H9 (cell line): ENCODE results near the gene PRB2. TPM values are rescaled to one million over a fixed set of nuclear protein-coding genes. Genes with fewer than 3 reads are reported as not detected.
"Not testable (repeated sequence)": the region's sequence is repeated elsewhere in the genome, so short reads cannot be mapped to it uniquely, and the experiment has no call there.

ENCODE experiments used
- DNase-seq: peaks from one replicate; pipeline ENCODE4 v3.0.0-alpha.2; 2017
- H2AFZ ChIP-seq: one replicate; pipeline ENCODE4 v1.6.1; 2013; ENCODE audit warnings: mild to moderate bottlenecking, low read length, control low read depth, moderate library complexity
- H2AK5ac ChIP-seq: 2 replicates; pipeline ENCODE4 v1.6.1; 2013; ENCODE audit warnings: low read length, control low read depth, mixed read lengths; ENCODE audit not compliant: insufficient read length
- H2BK120ac ChIP-seq: one replicate; pipeline ENCODE4 v1.6.1; 2013; ENCODE audit warnings: low read depth, mild to moderate bottlenecking, low read length, control low read depth, inconsistent platforms; ENCODE audit not compliant: poor library complexity, severe bottlenecking
- H2BK12ac ChIP-seq: 2 replicates; pipeline ENCODE4 v1.6.1; 2013; ENCODE audit warnings: low read length, control low read depth, mixed read lengths, low read depth; ENCODE audit not compliant: insufficient read length
- H2BK15ac ChIP-seq: 2 replicates; pipeline ENCODE4 v1.6.1; 2013; ENCODE audit warnings: low read depth, low read length, control low read depth
- H2BK20ac ChIP-seq: one replicate; pipeline ENCODE4 v1.6.1; 2013; ENCODE audit warnings: low read depth, mild to moderate bottlenecking, low read length, control low read depth, inconsistent platforms; ENCODE audit not compliant: poor library complexity, severe bottlenecking
- H2BK5ac ChIP-seq: 2 replicates; pipeline ENCODE4 v1.6.1; 2013; ENCODE audit warnings: low read length, control low read depth, mixed read lengths; ENCODE audit not compliant: insufficient read length
- H3K14ac ChIP-seq: 2 replicates; pipeline ENCODE4 v1.6.1; 2013; ENCODE audit warnings: low read length, control low read depth; ENCODE audit not compliant: insufficient read depth
- H3K18ac ChIP-seq: 2 replicates; pipeline ENCODE4 v1.6.1; 2013; ENCODE audit warnings: low read depth, mild to moderate bottlenecking, mixed read lengths, low read length, control low read depth; ENCODE audit not compliant: insufficient read length
- H3K23ac ChIP-seq: 2 replicates; pipeline ENCODE4 v1.6.1; 2013; ENCODE audit warnings: low read length, control low read depth, mixed read lengths, low read depth; ENCODE audit not compliant: insufficient read length
- H3K23me2 ChIP-seq: 2 replicates; pipeline ENCODE4 v1.6.1; 2013; ENCODE audit warnings: low read depth, mild to moderate bottlenecking, mixed read lengths, low read length, control low read depth; ENCODE audit not compliant: insufficient read length, poor library complexity, severe bottlenecking
- H3K27ac ChIP-seq: 2 replicates; pipeline ENCODE4 v1.5.1; 2013; ENCODE audit warnings: low read length, control low read depth, mixed read lengths, low read depth; ENCODE audit not compliant: insufficient read length
- H3K27me3 ChIP-seq: 2 replicates; pipeline ENCODE4 v1.6.1; 2013; ENCODE audit warnings: low read length, control low read depth, inconsistent platforms; ENCODE audit not compliant: insufficient read depth
- H3K4ac ChIP-seq: 2 replicates; pipeline ENCODE4 v1.6.1; 2013; ENCODE audit warnings: low read depth, mild to moderate bottlenecking, control low read depth, inconsistent platforms, low read length, moderate library complexity
- H3K4me1 ChIP-seq: 2 replicates; pipeline ENCODE4 v1.6.1; 2013; ENCODE audit warnings: low read length, control low read depth, inconsistent platforms; ENCODE audit not compliant: insufficient read depth
- H3K4me2 ChIP-seq: 2 replicates; pipeline ENCODE4 v1.6.1; 2013; ENCODE audit warnings: low read length, control low read depth, mixed read lengths; ENCODE audit not compliant: insufficient read length, insufficient read depth
- H3K56ac ChIP-seq: 2 replicates; pipeline ENCODE4 v1.6.1; 2013; ENCODE audit warnings: low read depth, mild to moderate bottlenecking, mixed read lengths, low read length, control low read depth; ENCODE audit not compliant: insufficient read length
- H3K79me1 ChIP-seq: 2 replicates; pipeline ENCODE4 v1.6.1; 2013; ENCODE audit warnings: low read depth, mild to moderate bottlenecking, moderate library complexity, low read length, control low read depth, inconsistent platforms; ENCODE audit not compliant: insufficient read depth, poor library complexity, severe bottlenecking
- H3K79me2 ChIP-seq: 2 replicates; pipeline ENCODE4 v1.6.1; 2013; ENCODE audit warnings: low read length, control low read depth, inconsistent platforms; ENCODE audit not compliant: insufficient read depth
- H3K9ac ChIP-seq: 2 replicates; pipeline ENCODE4 v1.6.1; 2013; ENCODE audit warnings: low read length, control low read depth, mixed read lengths; ENCODE audit not compliant: insufficient read length; ENCODE audit errors: extremely low read depth
- H3K9me3 ChIP-seq: one replicate; pipeline ENCODE4 v1.6.1; 2013; ENCODE audit warnings: low read depth, low read length, inconsistent platforms; ENCODE audit not compliant: control insufficient read depth
- H3T11ph ChIP-seq: one replicate; pipeline ENCODE4 v1.6.1; 2013; ENCODE audit warnings: mild to moderate bottlenecking, low read length, control low read depth, inconsistent platforms
- H4K20me1 ChIP-seq: one replicate; pipeline ENCODE4 v1.6.1; 2013; ENCODE audit not compliant: control insufficient read depth, insufficient read length, insufficient read depth
- H4K5ac ChIP-seq: 2 replicates; pipeline ENCODE4 v1.6.1; 2013; ENCODE audit warnings: low read depth, mild to moderate bottlenecking, mixed read lengths, low read length, control low read depth; ENCODE audit not compliant: insufficient read length
- H4K8ac ChIP-seq: replicated peaks from 2 replicates; pipeline ENCODE4 v1.6.1; 2013; ENCODE audit warnings: low read length, control low read depth, mixed read lengths, low read depth; ENCODE audit not compliant: insufficient read length
- H4K91ac ChIP-seq: 2 replicates; pipeline ENCODE4 v1.6.1; 2013; ENCODE audit warnings: low read depth, mild to moderate bottlenecking, moderate library complexity, mixed read lengths, low read length, control low read depth; ENCODE audit not compliant: insufficient read length
- H3K27ac Mint-ChIP-seq, 3 experiments: 2 replicates in 2 of 3; 3 replicates in 1 of 3; pipeline ENCODE4 v1.8.0; 2020 to 2021; ENCODE audit warnings: mixed read lengths in 3 of 3, mild to moderate bottlenecking in 1 of 3, moderate library complexity in 1 of 3
- H3K27me3 Mint-ChIP-seq: 2 replicates; pipeline ENCODE4 v1.8.0; 2021; ENCODE audit warnings: low read depth, mild to moderate bottlenecking, moderate library complexity, mixed read lengths
- H3K36me3 Mint-ChIP-seq, 3 experiments: 2 replicates in 2 of 3; 3 replicates in 1 of 3; pipeline ENCODE4 v1.8.0; 2020 to 2021; ENCODE audit warnings: low read depth in 3 of 3, mixed read lengths in 3 of 3; ENCODE audit not compliant: insufficient read depth in 1 of 3
- H3K4me1 Mint-ChIP-seq, 2 experiments: 2 replicates each; pipeline ENCODE4 v1.8.0; 2020; ENCODE audit warnings: mixed read lengths in 2 of 2
- H3K4me3 Mint-ChIP-seq, 2 experiments: 2 replicates in 1 of 2; 3 replicates in 1 of 2; pipeline ENCODE4 v1.8.0; 2020 to 2021; ENCODE audit warnings: mild to moderate bottlenecking in 2 of 2, mixed read lengths in 2 of 2, moderate library complexity in 1 of 2
- H3K9me3 Mint-ChIP-seq, 2 experiments: 2 replicates in 1 of 2; 3 replicates in 1 of 2; pipeline ENCODE4 v1.8.0; 2020; ENCODE audit warnings: mild to moderate bottlenecking in 2 of 2, mixed read lengths in 2 of 2, moderate library complexity in 1 of 2
- WGBS: extraction: QIAGEN DNeasy Blood & Tissue Kit; methylation state at CpG from one replicate; pipeline ENCODE4 v1.1.7; 2013; ENCODE audit warnings: missing lambda C conversion rate, low lambda C conversion rate, mixed read lengths; ENCODE audit not compliant: insufficient read length; ENCODE audit errors: extremely low coverage; 5-methylcytosine and 5-hydroxymethylcytosine counted together
- total RNA-seq: library from RNA; stranded (reverse); gene quantifications from 2 replicates; pipeline ENCODE4 v1.2.1, GENCODE V29; 2021
- TF ChIP-seq, protein P1 (sequence below): fragments of 200-600 bp; sonication (generic); conservative IDR thresholded peaks from 3 replicates; pipeline ENCODE4 v1.8.0; 2021; ENCODE audit warnings: antibody characterized with exemption, mild to moderate bottlenecking

Gene PRB2
- total RNA-seq, 1 experiment from 2014 or later: not detected

DNA sequence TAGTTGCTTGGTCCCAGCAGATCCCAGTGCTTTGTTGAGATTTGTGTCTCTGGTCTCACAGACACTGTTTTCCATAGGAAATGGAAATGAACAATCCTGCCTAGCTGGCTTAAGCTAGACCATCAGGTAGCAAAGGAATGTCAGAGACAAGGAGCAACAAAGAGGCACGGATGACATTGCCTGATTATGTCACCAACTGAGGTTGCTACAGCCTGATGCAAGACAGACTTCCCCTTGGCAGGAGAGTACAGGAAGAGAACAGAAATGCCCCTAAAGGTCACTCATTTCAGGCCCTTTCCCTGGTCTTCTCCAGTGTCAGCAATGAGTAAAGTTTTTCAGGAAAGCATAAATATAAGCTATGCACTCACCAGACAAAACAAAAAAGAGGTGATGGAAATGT, 2.0 kb upstream of the PRB2 start:
- H4K91ac ChIP-seq: no peak overlapping the region
- no peak overlapping the region for H3K4me2 ChIP-seq
- peak overlapping the region; percentile 30 for H4K8ac ChIP-seq
- H3K14ac ChIP-seq: no peak overlapping the region
- Mint-ChIP-seq H3K27me3 (no peaks in the 10 kb centered on the region; the same call in none of the 2 replicates), H3K36me3 (no peaks in the 10 kb centered on the region), H3K4me3 (no peak overlapping the region), H3K4me1 (peaks cover 0 to 6% of the 10 kb centered on the region in 2 experiments; a peak in 1 of 4 replicates), H3K27ac (peak overlapping the region in 1 of 3 experiments; percentile 3; a peak in 1 of 7 replicates), H3K9me3 (no peaks in the 10 kb centered on the region; a peak in 1 of 5 replicates)
- no peak overlapping the region for H3K27ac ChIP-seq
- H4K20me1 ChIP-seq: no peaks in the 10 kb centered on the region
- no peak overlapping the region for H3K9ac ChIP-seq
- no peak overlapping the region for H2BK12ac ChIP-seq
- H3K79me1 ChIP-seq: no peaks in the 10 kb centered on the region
- DNase-seq: no peak
- H3K56ac ChIP-seq: no peak overlapping the region
- H3K23ac ChIP-seq: peak overlapping the region; percentile 44
- TF ChIP-seq, protein P1, sequence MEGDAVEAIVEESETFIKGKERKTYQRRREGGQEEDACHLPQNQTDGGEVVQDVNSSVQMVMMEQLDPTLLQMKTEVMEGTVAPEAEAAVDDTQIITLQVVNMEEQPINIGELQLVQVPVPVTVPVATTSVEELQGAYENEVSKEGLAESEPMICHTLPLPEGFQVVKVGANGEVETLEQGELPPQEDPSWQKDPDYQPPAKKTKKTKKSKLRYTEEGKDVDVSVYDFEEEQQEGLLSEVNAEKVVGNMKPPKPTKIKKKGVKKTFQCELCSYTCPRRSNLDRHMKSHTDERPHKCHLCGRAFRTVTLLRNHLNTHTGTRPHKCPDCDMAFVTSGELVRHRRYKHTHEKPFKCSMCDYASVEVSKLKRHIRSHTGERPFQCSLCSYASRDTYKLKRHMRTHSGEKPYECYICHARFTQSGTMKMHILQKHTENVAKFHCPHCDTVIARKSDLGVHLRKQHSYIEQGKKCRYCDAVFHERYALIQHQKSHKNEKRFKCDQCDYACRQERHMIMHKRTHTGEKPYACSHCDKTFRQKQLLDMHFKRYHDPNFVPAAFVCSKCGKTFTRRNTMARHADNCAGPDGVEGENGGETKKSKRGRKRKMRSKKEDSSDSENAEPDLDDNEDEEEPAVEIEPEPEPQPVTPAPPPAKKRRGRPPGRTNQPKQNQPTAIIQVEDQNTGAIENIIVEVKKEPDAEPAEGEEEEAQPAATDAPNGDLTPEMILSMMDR: no peak
- no peak overlapping the region for H2AK5ac ChIP-seq
- H4K5ac ChIP-seq: no peak overlapping the region
- no peak overlapping the region for H2BK120ac ChIP-seq
- H2BK20ac ChIP-seq: no peak overlapping the region
- H2AFZ ChIP-seq: no peak overlapping the region
- H3K79me2 ChIP-seq: no peaks in the 10 kb centered on the region
- no peaks in the 10 kb centered on the region for H3K27me3 ChIP-seq
- no peaks in the 10 kb centered on the region; the same call in 1 of the 2 replicates for H3K4me1 ChIP-seq
- H3K4ac ChIP-seq: no peak overlapping the region
- no peak overlapping the region for H2BK15ac ChIP-seq
- WGBS: no CpG with 5 or more reads among the region's 1 CpG
- H3K23me2 ChIP-seq: no peaks in the 10 kb centered on the region
- no peak overlapping the region for H3T11ph ChIP-seq
- no peaks in the 10 kb centered on the region for H3K9me3 ChIP-seq
- no peak overlapping the region for H2BK5ac ChIP-seq
- H3K18ac ChIP-seq: no peak overlapping the region

DNA sequence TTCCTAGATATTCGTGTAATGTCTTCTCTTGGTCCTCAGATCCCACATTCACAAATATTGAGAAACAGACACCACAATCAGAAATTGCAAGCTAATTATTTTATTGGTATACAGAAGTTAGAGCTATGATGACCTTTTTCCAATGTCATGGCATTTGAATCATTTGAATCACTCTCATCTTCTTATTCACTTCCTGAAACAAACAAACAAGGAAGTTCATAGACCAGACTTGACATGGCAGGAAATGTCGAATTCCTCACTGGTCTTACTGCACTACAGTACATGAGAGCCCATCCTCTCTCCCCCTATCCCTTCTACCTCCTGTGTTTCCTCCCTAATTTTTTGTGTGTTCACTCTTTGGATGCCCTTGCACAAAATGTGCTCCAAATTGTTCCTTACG, 3.9 kb downstream of the PRB2 start:
- DNase-seq, H2BK15ac ChIP-seq, H3K23ac ChIP-seq, H4K20me1 ChIP-seq, H4K8ac ChIP-seq, H2AK5ac ChIP-seq, H3K27ac ChIP-seq, H2AFZ ChIP-seq, H3K9ac ChIP-seq, H4K5ac ChIP-seq, H3K56ac ChIP-seq, H3T11ph ChIP-seq, H3K4me1 ChIP-seq, H2BK20ac ChIP-seq, H3K27me3 ChIP-seq, H3K4me2 ChIP-seq, H3K9me3 Mint-ChIP-seq, H3K27ac Mint-ChIP-seq, H2BK120ac ChIP-seq, H3K14ac ChIP-seq, H3K9me3 ChIP-seq, H3K4ac ChIP-seq, H3K23me2 ChIP-seq, H2BK5ac ChIP-seq, H3K27me3 Mint-ChIP-seq, H3K4me1 Mint-ChIP-seq, H3K18ac ChIP-seq, H3K36me3 Mint-ChIP-seq, H3K4me3 Mint-ChIP-seq, H2BK12ac ChIP-seq, H4K91ac ChIP-seq, H3K79me1 ChIP-seq, H3K79me2 ChIP-seq: not testable (repeated sequence)
- WGBS: no CpG with 5 or more reads among the region's 3 CpGs
